NT2/D1 (cell line): ENCODE measurements around the gene HIGD1A.
A peak's percentile ranks its signal among the peaks of the same experiment; 100 is the strongest.

ENCODE experiments used
- DNase-seq: peaks from one replicate; pipeline ENCODE4 v3.0.0-alpha.2; 2011; ENCODE audit warnings: low read depth, low spot score
- H3K27me3 ChIP-seq: 2 replicates; pipeline ENCODE4 v1.6.0; 2011; ENCODE audit warnings: mild to moderate bottlenecking; ENCODE audit not compliant: insufficient read length, insufficient read depth
- H3K36me3 ChIP-seq: 2 replicates; pipeline ENCODE4 v1.6.1; 2011; ENCODE audit warnings: mild to moderate bottlenecking, low read length, mixed read lengths; ENCODE audit not compliant: insufficient read depth, insufficient read length
- H3K4me1 ChIP-seq: 2 replicates; pipeline ENCODE4 v1.5.1; 2011; ENCODE audit not compliant: insufficient read depth, insufficient read length
- H3K4me3 ChIP-seq: 2 replicates; pipeline ENCODE4 v1.5.1; 2011; ENCODE audit warnings: low read depth; ENCODE audit not compliant: insufficient read length
- H3K9ac ChIP-seq: 2 replicates; pipeline ENCODE4 v1.6.0; 2011; ENCODE audit warnings: low read depth; ENCODE audit not compliant: insufficient read length
- H3K9me3 ChIP-seq: 2 replicates; pipeline ENCODE4 v1.5.1; 2011; ENCODE audit warnings: mild to moderate bottlenecking, low read length; ENCODE audit not compliant: insufficient read depth
- SUZ12 ChIP-seq: IDR thresholded peaks from 2 replicates; pipeline ENCODE4 v1.6.1; 2011; ENCODE audit not compliant: insufficient read length, insufficient read depth; ENCODE audit errors: extremely low read depth
- YY1 ChIP-seq: IDR thresholded peaks from 2 replicates; pipeline ENCODE4 v1.6.1; 2011; ENCODE audit not compliant: insufficient read length, insufficient read depth
- ZNF274 ChIP-seq: IDR thresholded peaks from 2 replicates; pipeline ENCODE4 v1.6.1; 2011; ENCODE audit warnings: mild to moderate bottlenecking, low read depth, low read length

The HIGD1A gene

DNA sequence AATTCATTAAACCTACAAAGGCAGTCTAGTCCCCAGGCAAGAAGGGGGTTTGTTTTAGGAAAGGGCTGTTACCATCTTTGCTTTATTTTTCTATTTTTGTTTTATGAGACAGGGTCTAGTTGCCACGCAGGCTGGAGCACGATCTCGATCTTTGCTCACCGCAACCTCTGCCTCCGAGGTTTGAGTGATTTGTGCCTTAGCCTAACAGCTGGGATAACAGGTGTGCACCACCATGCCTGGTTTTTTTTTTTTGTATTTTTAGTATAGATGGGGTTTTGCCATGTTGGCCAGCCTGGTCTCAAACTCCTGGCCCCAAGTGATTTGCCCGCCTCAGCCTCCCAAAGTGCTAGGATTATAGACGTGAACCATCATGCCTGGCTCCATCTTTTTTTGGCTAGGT lies 4.9 kb downstream of the HIGD1A start:
- 0 out of 2 replicates have a peak, but pooled peaks cover 10% of the 10 kb centered on the region for H3K9me3 ChIP-seq
- H3K4me3 ChIP-seq: no peak overlapping the region
- H3K9ac ChIP-seq: no peak overlapping the region
- DNase-seq: no peak
- H3K27me3 ChIP-seq: no peaks in the 10 kb centered on the region
- H3K36me3 ChIP-seq: peaks cover 40% of the 10 kb centered on the region
- no peaks in the 10 kb centered on the region for H3K4me1 ChIP-seq
- TF ChIP-seq YY1 (no peak), ZNF274 (no peak), SUZ12 (no peak)

DNA sequence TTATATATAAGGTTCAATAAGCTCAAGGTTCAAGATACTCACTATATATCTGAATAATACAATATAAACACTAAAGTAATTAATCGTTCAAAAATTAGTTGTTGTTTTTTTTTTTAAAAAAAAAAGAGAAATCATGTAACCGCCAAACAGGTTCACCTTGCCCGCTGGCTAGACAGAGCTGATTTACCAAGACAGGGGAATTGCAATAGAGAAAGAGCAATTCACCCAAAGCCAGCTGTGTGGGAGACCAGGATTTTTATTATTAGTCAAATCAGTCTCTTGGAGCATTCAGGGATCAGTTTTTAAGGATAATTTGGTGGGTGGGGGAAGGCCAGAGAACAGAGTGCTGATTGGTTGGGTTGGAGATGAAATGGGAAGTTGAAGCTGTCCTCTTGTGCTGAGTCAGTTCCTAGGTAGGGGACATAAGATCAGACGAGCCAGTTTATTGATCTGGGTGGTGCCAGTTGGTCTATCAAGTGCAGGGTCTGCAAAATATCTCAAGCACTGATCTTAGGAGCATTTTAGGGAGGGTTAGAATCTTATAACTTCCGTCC lies 7.9 kb downstream of the HIGD1A start:
- Histone ChIP-seq H3K4me1 (no peaks in the 10 kb centered on the region), H3K27me3 (no peaks in the 10 kb centered on the region), H3K4me3 (no peak overlapping the region), H3K36me3 (peaks cover 46% of the 10 kb centered on the region), H3K9me3 (0 out of 2 replicates have a peak, but pooled peaks cover 10% of the 10 kb centered on the region), H3K9ac (no peak overlapping the region)
- DNase-seq: no peak
- TF ChIP-seq YY1 (no peak), ZNF274 (no peak), SUZ12 (no peak)

DNA sequence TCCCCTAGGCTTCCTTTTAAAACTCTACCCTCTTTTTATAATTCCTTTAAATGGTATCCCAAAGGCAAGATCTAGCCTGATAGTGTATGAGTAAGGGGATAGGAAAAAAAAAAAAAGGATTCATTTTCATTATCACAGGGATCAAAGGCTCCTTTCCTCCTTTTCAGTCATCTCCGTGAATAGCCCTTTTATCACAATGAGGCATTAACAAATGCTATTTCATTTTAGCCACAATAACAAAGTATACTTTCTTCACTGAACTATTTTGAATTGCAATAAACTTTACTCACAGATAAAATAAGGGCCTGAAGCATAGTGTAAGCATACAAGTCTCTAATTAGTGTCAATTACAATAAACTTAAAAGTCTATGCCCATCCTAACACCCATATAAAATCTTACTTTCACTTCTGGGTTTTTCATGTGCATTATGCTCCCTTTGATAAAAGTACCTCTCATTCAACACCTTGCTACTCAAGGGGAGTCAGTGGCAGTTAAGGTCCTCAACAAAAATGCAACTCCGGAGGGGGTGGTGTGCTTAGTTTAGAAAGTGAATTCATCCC lies 8.6 kb downstream of the HIGD1A start:
- Histone ChIP-seq H3K4me1 (no peaks in the 10 kb centered on the region), H3K9ac (no peak overlapping the region), H3K9me3 (0 out of 2 replicates have a peak, but pooled peaks cover 10% of the 10 kb centered on the region), H3K36me3 (peaks cover 44% of the 10 kb centered on the region), H3K27me3 (no peaks in the 10 kb centered on the region), H3K4me3 (no peak overlapping the region)
- TF ChIP-seq YY1 (no peak), SUZ12 (no peak), ZNF274 (no peak)
- no peak for DNase-seq

DNA sequence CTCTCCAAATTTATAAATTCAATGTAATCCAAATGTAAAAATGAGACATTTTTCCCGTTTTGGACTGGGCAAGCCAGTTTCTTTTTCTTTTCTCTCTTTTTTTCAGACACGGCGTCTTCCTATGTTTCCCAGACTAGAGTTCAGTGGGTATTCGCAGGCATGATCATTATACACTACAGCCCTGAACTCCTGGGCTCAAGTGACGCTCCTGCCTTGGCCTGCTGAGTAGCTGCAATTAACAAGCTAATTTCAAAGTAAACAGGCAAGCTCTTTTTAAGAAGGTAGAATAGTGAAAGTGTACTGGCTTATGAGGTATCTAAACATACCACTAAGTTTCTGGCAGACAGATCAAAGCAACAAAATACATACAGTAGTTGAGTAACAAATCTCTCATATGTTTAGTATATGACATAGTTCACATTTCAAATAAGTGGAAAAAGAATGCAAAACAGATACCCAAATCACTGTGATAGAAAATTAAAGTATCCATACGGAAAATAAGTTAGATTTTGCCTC lies 13.5 kb downstream of the HIGD1A start:
- H3K27me3 ChIP-seq: no peaks in the 10 kb centered on the region
- H3K4me3 ChIP-seq: no peak overlapping the region
- peaks cover 61% of the 10 kb centered on the region for H3K36me3 ChIP-seq
- no peak overlapping the region for H3K9ac ChIP-seq
- TF ChIP-seq SUZ12 (no peak), ZNF274 (no peak), YY1 (no peak)
- DNase-seq: no peak
- no peaks in the 10 kb centered on the region for H3K4me1 ChIP-seq
- no peaks in the 10 kb centered on the region for H3K9me3 ChIP-seq

DNA sequence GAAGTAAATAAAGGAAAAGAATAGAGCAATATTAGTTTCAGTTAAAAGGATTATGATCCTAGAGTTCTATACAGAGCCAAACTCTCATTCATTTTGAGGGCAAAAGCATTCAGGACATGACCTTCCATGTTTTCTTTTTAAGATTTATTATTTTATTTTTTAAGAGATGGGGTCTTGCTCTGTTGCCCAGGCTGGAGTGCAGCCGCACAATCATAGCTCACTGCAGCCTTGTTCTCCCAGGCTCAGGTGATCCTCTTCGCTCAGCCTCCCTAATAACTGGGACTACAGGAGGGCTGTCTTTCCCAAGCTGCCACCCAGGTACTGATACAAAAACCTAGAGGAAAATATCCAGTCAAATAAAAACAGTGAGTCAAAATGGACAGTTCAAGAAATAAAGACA lies 17.7 kb downstream of the HIGD1A start:
- no peak overlapping the region for H3K9ac ChIP-seq
- no peaks in the 10 kb centered on the region for H3K9me3 ChIP-seq
- peaks cover 46% of the 10 kb centered on the region for H3K36me3 ChIP-seq
- no peak for TF ChIP-seq ZNF274
- TF ChIP-seq YY1: no peak
- TF ChIP-seq SUZ12: no peak
- H3K27me3 ChIP-seq: no peaks in the 10 kb centered on the region
- no peak overlapping the region for H3K4me3 ChIP-seq
- DNase-seq: no peak
- H3K4me1 ChIP-seq: no peaks in the 10 kb centered on the region

DNA sequence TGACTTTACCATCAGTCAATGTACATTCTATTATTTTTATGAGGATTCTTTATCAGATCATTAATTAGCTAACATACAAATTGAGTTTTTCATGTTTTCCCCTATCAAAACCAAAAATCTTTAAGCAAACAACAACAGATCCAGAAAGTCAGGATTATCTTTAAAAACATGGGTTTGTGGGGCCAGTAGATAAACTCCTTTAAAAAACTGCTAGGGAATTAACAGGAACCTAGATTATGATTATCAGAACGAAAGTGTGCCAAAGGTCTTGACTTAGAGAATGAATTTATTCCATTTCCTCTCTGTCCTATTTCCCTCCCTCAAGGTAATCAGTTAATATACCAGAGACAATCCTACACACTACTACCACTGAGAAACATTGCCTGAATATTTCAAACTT lies 18.1 kb downstream of the HIGD1A start:
- Histone ChIP-seq H3K4me3 (no peak overlapping the region), H3K9me3 (no peaks in the 10 kb centered on the region), H3K9ac (no peak overlapping the region), H3K4me1 (no peaks in the 10 kb centered on the region), H3K36me3 (peaks cover 46% of the 10 kb centered on the region), H3K27me3 (no peaks in the 10 kb centered on the region)
- DNase-seq: no peak
- TF ChIP-seq ZNF274 (no peak), SUZ12 (no peak), YY1 (no peak)

DNA sequence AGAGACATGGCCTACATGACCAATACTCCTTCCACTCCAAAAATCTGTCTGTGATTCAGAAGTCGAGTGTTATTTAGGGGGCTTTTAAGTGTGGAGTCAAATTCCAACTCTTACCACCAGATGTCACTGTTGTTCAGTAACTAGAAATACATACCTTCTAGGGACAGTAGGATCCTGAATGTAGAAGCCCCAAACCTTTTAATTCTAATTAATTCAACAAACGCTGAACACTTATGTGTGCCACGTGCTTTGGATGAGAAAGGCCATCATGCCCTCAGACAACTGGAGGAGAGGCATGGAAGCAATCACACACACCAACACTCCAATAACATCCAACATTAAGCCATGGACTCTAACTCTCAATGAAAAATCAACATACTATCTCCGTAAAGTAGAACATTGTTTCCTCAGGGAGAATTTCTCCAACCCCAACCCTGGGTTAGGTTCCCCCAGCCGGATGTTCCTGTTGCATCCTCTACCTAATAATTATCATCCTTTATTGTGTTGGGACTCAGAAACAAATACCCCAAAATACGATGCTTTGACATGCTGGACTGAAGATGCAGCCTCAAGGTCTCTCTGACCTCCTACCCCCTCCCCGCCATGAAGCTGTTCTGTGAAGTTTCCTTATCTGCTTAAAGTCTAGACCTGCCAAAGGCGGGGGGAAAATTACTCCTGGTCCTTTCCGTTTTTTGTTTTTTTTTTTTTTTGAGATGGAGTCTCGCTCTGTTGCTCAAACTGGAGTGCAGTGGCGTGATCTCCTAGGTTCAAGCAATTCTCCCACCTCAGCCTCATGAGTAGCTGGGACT lies 23.2 kb downstream of the HIGD1A start:
- H3K27me3 ChIP-seq: no peaks in the 10 kb centered on the region
- H3K4me1 ChIP-seq: no peaks in the 10 kb centered on the region
- TF ChIP-seq SUZ12 (no peak), ZNF274 (no peak), YY1 (no peak)
- no peak overlapping the region for H3K9ac ChIP-seq
- H3K4me3 ChIP-seq: no peak overlapping the region
- DNase-seq: peak; percentile 68
- peaks cover 16% of the 10 kb centered on the region for H3K36me3 ChIP-seq
- no peaks in the 10 kb centered on the region for H3K9me3 ChIP-seq
